C4-2B (cell line): ENCODE data around the gene PRKD1.
A peak's percentile ranks its signal among the peaks of the same experiment; 100 is the strongest.

Experiments used
- H3K27ac ChIP-seq: fragments of 450-650 bp; 2 replicates; pipeline ENCODE4 v1.5.1; 2017
- CTCF ChIP-seq: fragments of 450-650 bp; conservative IDR thresholded peaks from 2 replicates; pipeline ENCODE4 v1.5.1; 2017; ENCODE audit warnings: mild to moderate bottlenecking
- ZFX ChIP-seq: fragments of 450-650 bp; IDR thresholded peaks from 2 replicates; pipeline ENCODE4 v1.6.1; 2017

The PRKD1 gene

DNA sequence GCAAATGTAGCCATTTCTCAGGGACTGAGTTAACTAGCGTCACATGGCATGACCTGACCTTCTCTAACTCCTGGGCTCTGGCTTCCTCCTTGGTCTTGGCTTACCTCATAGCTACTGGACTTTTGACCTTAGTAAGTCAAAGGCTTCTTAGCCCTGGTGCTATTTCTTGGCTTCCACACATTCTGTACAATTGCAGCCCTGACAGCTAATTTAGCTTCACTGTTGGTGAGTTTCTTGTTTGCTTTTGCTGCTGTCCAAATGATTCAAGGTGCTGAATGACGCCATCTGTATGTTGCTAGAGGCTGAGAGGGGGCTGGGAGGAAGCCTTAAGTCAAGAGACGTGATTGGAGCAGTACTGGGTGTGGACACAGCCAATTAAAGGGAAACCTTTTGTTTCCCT, 202.7 kb downstream of the PRKD1 start:
- H3K27ac ChIP-seq, result no peak overlapping the region
- TF ChIP-seq ZFX (no peak), CTCF (no peak)

DNA sequence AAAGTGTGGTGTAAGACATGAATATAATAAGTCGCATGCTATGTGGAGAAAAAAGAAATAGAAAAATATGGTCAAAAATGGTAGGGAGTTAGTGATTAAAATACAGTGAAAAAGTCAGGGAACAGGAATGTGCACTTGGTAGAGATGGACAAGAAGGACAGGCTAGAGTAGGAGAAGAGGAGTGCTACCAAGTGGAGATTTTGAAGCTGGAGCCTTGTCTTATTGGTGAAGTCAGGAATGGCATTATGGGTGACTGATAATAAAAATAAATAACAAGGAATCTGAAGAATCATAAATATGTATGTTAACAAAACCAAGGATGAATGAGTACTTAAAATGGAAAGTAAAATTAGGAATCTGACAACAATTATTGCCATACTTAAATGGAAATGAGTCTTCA, 204.8 kb downstream of the PRKD1 start:
- no peak overlapping the region for H3K27ac ChIP-seq
- TF ChIP-seq CTCF (no peak), ZFX (no peak)

DNA sequence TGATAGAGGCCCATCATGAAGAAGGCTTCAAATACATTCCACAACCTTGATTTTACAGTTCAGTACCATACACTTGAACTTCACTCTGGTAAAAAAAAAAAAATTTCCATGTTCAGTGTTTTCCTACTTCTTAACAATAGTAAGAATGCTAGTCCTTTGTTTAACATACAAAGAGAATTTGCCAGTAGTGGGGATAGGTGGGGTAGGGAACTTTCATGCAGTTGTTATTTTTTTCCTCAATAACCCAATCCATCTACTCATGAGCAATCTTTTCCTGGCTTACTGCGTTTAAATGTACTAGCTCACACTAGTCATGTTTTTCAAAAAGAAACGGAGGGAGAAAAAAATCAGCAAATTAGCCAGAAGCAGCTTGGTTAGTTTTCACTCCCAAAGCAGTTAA, 206.1 kb downstream of the PRKD1 start:
- no peak for TF ChIP-seq ZFX
- no peak for TF ChIP-seq CTCF
- no peak overlapping the region for H3K27ac ChIP-seq

DNA sequence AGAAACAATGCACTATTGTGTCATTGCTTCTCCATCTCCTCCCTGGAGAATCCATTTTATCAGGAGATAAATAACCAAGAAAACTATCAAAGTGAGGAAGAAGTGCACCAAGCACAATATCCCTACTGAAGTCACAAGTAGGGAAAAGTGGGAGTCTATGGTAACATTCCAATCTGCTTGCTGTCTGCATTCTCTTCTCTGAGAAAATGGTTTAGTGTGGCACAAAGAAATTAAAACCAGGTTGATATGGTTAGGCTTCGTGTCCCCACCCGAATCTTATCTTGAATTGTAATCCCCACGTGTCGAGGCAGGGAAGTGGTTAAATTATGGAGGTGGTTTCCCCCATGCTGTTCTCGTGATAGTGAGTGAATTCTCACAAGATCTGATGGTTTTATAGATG, 209.7 kb downstream of the PRKD1 start:
- H3K27ac ChIP-seq, result no peak overlapping the region
- TF ChIP-seq ZFX, result no peak

- H3K27ac ChIP-seq, result no peak overlapping the region
- no peak for TF ChIP-seq CTCF
- TF ChIP-seq ZFX, result no peak
Observed at GRCh38 chr14:29716150-29716549, 211.5 kb downstream of the PRKD1 start.

GRCh38 chr14:29712601-29713000, 215.0 kb downstream of the PRKD1 start:
- TF ChIP-seq ZFX (no peak), CTCF (no peak)
- H3K27ac ChIP-seq, result no peak overlapping the region

DNA sequence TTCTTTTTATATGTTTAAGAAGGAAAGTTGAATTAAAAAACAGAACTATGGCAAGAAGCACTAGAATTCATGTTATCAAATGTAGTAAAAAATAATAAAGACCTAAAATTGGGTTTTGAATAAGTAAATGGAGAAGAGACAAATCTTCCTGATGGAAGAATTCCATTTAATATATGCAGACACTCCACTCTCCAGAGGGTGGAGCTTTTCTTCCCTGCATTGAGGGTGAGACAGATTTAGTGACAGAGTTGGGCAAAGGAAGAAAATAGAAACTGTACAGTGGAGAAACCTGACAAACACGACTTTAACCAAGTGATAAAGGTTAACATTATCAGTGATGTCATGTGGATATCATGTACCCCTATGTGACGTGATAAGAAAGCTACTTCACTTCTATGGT, 217.6 kb downstream of the PRKD1 start:
- no peak overlapping the region for H3K27ac ChIP-seq
- TF ChIP-seq ZFX (no peak), CTCF (peak; percentile 38)

DNA sequence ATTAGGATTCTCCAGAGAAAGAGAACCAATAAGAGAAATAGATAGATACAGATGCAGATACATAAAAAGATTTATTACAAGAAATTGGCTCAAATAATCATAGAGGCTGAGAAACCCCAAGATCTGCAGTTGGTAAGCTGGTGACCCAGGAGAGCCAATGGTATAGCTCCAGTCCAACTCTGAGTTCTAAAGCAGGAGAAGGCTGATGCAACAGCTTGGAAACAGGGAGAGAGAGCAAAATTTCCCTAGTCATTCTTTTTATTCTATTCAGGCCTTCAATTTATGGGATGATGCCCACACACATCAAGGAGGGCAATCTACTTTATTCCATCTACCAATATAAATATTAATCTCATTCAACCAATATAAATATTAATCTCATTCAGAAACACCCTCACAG, 218.2 kb downstream of the PRKD1 start:
- TF ChIP-seq ZFX (no peak), CTCF (no peak)
- no peak overlapping the region for H3K27ac ChIP-seq
